ENCODE measurements around the gene ADD1.

The ADD1 gene

GRCh38 chr4:2843263-2843940, at the start of gene ADD1:
ADD1 (plus strand) TSS chr4:2843844; CDS start chr4:2875916, 32,072 bp downstream.
- peak; percentile 87 for DNase-seq

DNA sequence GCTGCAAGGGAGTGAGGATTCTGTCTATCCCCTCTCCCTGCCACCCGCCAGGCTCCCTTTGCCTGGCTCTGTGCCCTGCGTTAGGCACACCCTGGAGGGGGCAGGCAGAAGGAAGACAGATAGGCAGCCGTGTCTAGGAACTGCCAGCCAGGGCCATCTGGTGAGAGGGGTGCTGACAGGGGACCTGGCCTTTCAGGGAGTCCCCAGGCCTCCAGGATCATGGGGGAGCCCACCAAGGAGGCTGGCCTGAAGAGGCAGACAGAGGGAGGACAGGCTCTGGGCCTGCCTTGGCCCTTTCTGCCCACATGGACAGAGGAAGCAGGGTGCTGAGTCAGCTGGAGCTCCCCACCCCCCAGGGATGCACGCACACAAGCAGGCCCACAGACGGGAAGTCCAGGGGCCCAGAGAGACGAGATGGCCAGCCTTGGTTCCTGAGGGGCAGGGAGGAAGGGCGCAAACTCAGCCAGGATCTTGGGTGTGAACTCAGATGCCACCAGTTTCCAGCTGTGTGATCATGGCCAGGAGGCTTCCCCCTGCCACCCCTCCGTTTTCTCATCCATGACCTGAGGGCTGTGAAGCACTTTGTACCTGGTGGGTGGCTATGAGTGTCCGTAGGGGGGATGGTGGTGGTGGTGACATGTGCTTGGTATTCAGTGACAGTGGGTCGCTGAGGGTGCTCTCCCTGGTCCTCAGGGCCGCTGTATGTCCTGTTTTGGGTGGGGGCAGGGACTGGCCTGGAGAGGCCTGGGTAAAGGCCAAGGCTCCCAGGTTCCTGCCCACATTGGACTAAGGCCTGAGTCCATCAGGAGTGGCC, 49.0 kb upstream of the ADD1 start:
- no peak for DNase-seq

DNA sequence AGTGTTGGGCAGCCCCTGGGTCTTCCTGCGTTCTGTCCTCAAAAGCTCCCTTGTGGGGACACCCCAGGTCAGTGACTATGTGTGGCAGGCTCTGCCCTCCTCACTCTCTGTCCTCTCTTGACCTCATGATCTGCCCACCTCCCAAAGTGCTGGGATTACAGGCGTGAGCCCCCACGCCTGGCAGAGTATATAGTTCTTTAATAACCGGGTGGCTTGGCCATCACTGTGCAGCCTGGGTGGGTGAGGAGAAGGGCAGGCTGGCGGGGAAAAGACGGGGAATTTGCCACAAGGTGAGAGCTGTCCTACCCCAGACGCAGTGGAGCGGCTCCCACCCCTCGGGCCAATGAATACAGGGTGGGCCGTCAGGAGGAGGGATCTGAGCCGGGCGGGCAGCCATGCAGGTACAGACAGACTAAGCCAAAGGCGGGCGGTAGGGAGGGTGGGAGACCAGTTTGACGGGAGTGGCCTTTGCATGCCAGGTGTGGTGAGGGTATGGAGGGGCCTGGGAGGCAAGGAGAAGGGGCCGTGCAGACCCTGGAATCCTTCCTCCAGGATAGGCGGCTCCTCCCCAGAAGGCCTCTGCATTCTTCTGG, 48.2 kb upstream of the ADD1 start:
- DNase-seq = peak; percentile 10

GRCh38 chr4:2795893-2796848, 47.5 kb upstream of the ADD1 start:
- DNase-seq = no peak

DNA sequence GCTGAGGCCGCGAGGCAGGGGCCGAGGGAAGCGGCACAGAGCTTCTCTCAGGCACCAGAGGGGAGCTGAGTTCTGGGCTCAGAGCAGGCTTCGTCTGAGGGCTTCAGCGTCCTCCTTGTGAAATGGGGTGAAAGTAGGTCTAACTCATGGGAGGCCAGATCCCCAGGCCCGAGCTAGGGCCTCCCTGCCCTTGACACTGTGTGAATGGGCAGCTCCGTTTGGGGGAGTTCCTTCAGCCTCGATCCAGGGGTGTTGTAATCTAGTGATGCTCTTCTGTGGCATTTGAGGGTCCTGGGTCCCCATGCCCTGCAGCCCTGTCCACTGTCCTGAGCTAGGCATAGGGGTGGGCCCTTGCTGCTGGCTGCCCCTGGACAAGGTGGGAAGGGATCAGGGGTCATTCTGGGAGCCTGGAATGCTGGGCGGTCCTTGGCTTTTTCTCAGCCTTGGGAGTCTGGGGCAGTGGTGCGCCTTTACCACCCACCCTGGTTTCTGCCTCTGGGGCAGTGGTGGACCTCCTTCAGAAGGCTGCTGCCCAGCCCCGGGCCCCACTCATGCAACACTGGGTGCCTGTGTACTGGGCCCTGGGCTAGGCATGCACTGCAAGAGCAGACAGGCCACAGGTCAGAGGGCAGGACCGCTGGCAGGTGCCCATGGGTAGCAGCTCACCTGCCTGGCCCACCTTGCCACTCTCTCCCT, 46.6 kb upstream of the ADD1 start:
- no peak for DNase-seq

- peak; percentile 59 for DNase-seq
These were observed 45.9 kb upstream of the ADD1 start for GRCh38 chr4:2797545-2798305.

- peak; percentile 40 for DNase-seq
These were observed 45.0 kb upstream of the ADD1 start for GRCh38 chr4:2798399-2799223.

DNA sequence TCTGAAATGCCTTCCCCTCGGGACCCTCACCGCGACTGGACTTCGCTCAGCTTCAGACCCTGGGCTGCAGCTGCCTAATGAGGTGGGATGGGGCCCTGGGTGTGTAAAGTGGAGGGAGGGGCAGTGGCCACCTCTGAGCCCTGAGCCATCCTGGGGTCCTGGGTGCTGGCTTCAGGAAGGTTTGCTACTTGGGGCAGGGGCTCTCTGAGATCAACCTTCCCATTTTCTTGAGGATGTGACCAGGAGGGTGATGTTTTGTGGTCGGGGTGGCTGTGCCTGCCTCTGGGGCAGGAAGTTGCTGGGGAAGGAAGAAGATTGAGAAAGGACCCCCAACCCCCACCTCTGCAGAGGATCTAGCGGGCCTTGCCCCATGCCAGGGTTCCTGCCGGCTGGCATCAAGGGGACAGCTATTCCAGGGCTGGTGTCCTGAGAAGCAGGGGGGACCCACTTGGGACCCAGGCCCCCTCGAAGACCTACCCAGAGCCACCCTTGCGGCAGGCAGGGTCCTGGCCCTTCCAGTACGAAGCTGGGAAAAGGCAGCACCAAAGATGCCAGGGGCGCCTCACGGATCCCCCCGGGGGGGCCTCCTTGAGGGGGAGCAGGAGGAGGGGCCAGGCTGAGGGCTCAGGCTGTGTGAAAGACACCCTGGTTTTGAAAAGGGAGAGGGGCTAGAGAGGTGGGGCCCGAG, 44.3 kb upstream of the ADD1 start:
- no peak for DNase-seq

- no peak for DNase-seq
These were observed 43.5 kb upstream of the ADD1 start for GRCh38 chr4:2799971-2800690.

DNA sequence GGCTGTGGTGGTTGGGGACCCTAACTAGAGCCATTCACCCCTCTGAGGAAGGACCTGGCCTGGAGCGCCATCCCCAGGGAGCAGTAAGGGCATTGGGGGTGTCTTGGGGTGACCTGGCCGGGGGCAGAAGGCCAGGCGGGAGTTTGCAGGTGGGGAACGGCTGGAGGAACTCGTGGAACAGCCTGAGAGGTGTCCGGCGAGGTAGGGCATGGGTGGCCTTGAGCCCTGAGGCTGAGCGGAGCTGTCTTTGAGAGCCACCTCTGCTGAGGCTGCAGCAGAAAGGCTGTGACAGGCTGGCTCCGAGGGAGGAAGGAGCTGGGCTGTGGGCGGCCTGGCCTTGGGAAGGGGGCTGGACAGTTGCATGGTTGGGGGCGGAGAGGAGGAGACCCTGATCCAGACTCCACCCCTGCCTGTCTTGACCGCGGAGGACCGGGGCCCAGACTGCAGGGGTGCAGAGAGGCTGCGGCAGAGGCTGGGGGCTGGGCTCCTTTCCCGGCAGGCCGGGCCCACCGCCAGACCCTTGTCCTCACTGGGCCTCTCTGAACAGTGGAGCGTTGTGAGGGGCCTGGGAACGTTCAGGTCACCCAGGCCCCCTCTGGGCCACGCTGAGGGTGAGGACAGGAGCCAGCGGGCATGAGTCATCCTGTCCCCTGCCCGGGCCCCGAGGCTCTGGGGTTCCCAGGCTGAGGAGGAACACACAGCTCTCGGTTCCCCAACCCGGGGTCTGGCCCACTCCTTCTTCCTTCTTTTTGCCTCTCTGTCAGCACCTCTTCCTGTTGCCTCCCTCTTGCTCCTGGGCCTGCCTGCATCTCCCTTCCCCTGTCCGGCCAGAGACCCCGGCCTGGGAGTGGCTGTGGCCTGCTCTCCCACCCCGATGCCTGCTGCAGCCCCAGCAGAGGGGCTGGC, 42.7 kb upstream of the ADD1 start:
- DNase-seq = peak; percentile 18

DNA sequence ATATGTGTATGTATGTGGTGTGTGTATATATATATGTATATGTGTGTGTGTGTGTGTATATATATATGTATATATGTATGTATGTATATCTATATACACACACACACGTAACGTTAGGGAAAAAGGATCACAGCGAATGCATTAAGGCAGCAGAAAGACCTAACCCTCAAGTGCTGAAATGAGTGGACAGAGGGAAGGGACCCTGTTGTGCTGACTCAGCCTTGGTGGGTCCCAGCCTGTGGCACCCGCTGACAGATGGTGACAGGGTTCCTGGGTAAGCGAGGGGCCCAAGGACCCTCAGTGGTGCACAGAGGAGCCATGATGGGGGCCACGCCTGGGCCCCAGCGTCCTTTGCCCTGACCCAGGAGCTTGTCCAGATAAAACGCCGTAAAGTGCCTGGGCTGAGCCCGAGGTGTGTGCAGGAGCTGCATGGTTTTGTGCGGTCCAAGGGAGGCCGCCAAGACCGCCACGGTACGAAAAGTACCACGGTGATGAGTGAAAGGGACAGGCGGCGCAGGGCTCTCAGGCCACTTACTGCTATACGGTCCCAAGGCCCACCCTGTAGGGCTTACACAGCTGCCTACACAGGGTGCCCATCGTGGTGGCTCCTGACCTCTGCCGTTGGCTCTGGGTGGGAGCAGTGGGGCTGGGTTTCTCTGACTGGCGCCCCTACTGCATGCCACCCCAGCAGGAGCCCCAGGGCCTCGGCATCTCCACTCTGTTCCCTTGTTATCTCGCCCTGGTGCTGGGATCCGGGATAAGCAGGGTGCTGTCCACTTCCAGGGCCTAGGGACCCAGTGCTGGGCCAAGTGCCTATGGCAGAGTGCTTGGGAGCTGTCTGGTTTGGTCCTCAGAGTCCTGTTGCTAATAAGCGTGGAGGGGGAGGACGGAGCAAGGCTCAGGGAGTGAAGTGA, 40.8 kb upstream of the ADD1 start:
- DNase-seq = no peak

GRCh38 chr4:2803624-2804448, 39.8 kb upstream of the ADD1 start:
- DNase-seq = no peak

DNA sequence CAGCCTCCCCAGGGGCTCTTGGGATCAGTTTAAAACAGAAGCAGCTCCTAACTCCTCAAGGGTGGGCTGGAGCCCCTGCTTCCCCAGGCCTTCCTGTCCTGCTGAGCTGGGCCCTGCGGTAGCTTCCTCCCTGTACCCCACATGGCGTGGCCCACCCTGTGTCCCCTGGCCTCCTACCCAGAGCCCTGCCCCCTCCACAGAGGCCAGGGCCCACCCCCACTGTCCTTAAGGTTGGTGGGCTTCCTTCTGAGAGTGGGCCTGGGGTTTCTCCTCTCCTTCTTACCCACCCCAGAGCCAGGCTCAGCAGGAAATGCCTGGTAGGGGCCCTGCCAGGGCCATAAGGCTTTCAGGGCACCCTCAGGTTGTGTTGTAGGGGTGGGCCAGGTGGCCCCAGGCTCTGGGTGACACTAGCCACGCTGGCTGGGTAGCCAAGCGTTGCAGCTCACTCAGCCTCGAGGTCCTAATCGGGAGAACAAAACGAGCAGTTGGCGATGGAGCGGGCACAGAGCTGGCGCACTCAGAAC, 39.1 kb upstream of the ADD1 start:
- no peak for DNase-seq

DNA sequence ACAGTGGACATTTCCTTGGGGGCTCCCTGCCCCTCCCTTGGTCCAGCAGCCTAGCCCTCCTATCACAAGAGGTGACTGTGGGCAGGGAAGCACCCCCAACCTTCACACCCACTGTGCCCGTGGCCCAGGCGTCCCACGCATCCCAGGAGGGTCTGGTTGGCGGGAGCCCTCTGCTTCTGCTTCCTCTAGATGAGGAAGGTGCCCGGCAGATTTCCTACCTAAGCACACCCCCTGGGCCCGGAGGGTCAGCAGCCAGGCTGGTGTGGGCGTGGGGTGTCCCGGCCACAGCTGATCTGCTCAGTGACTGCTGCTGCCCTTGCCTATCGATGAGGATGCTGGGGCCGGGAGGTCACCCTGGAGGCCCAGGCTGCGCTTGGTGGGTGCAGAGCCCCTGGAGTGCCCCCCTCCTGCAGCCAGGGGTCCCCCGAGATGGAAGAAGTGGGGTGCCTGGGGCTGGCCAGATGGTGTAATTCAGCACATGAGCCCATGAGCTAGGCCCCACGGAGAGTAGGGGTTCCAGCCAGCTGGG, 38.6 kb upstream of the ADD1 start:
- DNase-seq = no peak

- no peak for DNase-seq
These were observed 37.8 kb upstream of the ADD1 start for GRCh38 chr4:2805712-2806389.

Data from activated naive CD4-positive, alpha-beta T cell treated with anti-CD3 and anti-CD28 coated beads, Interleukin-2, amount 50 U/mL, for 16 hours (primary cell).